Measurements from ENCODE around the gene ZCCHC14.

The ZCCHC14 gene

DNA sequence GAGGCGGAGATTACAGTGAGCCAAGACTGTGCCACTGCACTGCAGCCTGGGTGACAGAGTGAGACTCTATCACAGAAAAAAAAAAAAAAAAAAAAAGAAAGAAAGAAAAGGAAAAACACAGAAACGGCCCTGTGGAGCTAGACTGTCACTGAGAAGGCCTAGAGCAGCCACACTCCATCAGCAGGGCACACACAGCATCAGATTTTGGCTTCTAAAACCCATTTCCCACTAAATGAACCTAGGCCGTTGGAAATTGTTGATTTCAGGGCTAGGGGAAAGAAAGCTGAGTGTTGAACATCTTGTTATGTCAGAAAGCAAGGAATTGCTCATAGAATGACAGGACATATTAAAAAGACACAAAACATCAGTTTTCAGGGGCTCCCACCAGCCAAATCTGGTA, 48.9 kb downstream of the ZCCHC14 start:
- Mint-ChIP-seq H3K4me3 (no peak overlapping the region), H3K36me3 (peaks cover 29% of the 10 kb centered on the region), H3K9me3 (no peaks in the 10 kb centered on the region), H3K27ac (no peak overlapping the region), H3K27me3 (no peaks in the 10 kb centered on the region), H3K4me1 (no peaks in the 10 kb centered on the region)
- no peak for ATAC-seq

DNA sequence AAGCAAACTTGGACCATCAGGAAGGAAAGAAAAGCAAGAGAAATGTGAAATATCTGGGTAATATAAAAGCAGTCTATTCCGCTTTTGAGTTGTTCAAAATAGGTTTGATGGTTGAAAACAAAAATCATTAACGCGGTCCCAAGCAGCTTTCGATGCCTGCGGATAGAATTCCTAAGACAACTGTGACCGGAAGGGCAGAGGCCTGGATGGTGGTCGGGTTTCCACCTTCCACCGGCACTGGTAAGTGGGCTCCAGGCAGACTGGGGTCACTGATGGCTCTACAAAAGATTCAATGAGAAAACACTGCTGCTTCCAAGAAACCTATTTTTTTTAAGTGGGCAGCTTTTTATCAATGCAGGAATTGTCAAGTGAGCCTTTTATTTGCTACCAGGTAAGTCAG, 49.8 kb downstream of the ZCCHC14 start:
- Mint-ChIP-seq H3K4me3 (no peak overlapping the region), H3K27ac (no peak overlapping the region), H3K9me3 (no peaks in the 10 kb centered on the region), H3K27me3 (no peaks in the 10 kb centered on the region), H3K36me3 (peaks cover 23% of the 10 kb centered on the region), H3K4me1 (no peaks in the 10 kb centered on the region)
- ATAC-seq = no peak

DNA sequence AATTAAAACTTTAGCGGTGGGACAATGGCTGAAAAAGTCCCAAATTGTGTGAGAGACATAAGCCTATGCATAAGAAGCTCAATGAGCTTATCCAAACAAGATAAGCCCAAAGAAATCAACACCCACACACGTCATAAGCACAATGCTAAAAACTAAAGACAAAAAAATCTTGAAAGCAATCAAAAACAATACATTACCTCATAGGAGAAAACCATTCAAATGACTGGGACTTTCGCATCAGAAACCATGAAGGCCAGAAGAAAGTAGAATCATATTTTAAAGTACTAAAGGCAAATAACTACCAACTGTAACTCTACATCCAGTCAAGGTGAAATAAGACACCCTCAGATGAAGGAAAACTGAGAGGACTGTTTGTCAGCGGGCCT, 50.2 kb downstream of the ZCCHC14 start:
- Mint-ChIP-seq H3K9me3 (no peaks in the 10 kb centered on the region), H3K36me3 (peaks cover 23% of the 10 kb centered on the region), H3K27ac (no peak overlapping the region), H3K27me3 (no peaks in the 10 kb centered on the region), H3K4me1 (no peaks in the 10 kb centered on the region), H3K4me3 (no peak overlapping the region)
- no peak for ATAC-seq

DNA sequence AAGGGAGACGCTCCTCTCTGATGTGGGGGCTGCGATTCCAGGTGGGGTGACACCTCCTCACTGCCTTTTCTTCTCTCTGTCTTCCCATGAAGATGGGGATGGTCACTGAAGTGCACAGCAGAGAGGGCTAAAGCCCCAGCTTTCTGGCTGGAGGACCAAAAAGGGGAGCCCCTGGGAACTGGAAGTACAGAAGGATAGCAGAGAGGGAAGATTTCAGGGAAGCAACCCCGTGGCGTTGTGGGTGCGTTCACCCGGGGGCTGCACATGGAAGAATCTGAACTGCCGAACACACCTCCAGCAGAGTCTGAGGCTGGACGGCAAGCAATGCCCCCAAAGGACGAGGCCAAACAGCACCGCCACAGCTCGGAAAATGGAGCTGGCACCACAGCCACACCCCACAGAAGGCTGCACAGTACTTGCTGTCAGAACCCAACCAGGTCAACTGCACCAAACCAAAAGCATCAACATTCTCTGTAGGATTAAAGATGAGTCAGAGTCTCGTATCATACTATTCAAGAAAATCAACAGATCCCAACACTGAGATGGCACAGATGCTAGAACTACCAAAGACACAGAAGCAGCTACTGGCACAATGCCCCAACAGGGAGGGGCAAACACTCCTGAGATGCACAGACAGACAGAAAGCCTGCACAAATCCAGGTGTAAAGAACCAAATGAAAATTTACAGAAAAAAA, 50.8 kb downstream of the ZCCHC14 start:
- no peak for ATAC-seq
- no peak overlapping the region for H3K4me3 Mint-ChIP-seq
- H3K36me3 Mint-ChIP-seq = peaks cover 23% of the 10 kb centered on the region
- no peaks in the 10 kb centered on the region for H3K4me1 Mint-ChIP-seq
- no peaks in the 10 kb centered on the region for H3K27me3 Mint-ChIP-seq
- H3K27ac Mint-ChIP-seq = no peak overlapping the region
- no peaks in the 10 kb centered on the region for H3K9me3 Mint-ChIP-seq

DNA sequence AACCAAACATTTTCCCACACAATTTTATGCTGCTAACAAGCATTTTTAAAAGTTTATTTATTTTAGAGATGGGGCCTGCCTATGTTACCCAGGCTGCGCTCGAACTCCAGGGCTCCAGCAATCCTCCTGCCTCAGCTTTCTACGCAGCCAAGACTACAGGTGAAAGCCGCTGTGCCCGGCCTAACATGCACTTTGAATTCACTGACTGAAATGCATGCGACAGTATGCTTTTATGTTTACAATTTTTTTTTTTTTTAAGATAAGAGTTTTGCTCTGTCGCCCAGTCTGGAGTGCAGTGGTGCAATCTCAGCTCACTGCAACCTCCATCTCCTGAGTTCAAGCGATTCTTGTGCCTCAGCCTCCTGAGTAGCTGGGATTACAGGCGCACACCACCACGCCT, 52.9 kb downstream of the ZCCHC14 start:
- H3K27me3 Mint-ChIP-seq = no peaks in the 10 kb centered on the region
- H3K36me3 Mint-ChIP-seq = peaks cover 17% of the 10 kb centered on the region
- no peak overlapping the region for H3K4me3 Mint-ChIP-seq
- H3K9me3 Mint-ChIP-seq = no peaks in the 10 kb centered on the region
- no peak for ATAC-seq
- peaks cover 6% of the 10 kb centered on the region for H3K4me1 Mint-ChIP-seq
- no peak overlapping the region for H3K27ac Mint-ChIP-seq

DNA sequence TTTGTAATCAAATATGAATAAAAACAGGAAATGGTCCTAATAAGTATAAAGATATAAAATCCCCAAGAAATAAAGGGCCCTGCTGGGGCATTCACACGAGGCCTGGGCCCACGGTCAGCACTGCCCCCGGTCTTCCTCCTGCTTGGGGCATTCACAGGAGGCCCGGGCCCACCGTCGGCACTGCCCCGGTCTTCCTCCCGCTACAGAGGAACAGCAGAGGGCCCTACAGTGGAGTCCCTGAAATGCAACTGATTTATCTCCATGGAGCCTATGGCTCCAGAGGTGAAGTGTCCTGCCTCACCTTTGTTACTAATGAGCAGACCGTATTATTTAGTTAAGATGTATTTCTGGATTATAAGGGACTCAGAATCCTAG, 54.2 kb downstream of the ZCCHC14 start:
- no peak overlapping the region for H3K4me3 Mint-ChIP-seq
- H3K4me1 Mint-ChIP-seq = peaks cover 6% of the 10 kb centered on the region
- no peak for ATAC-seq
- peaks cover 12% of the 10 kb centered on the region for H3K36me3 Mint-ChIP-seq
- H3K27me3 Mint-ChIP-seq = no peaks in the 10 kb centered on the region
- H3K27ac Mint-ChIP-seq = no peak overlapping the region
- no peaks in the 10 kb centered on the region for H3K9me3 Mint-ChIP-seq

DNA sequence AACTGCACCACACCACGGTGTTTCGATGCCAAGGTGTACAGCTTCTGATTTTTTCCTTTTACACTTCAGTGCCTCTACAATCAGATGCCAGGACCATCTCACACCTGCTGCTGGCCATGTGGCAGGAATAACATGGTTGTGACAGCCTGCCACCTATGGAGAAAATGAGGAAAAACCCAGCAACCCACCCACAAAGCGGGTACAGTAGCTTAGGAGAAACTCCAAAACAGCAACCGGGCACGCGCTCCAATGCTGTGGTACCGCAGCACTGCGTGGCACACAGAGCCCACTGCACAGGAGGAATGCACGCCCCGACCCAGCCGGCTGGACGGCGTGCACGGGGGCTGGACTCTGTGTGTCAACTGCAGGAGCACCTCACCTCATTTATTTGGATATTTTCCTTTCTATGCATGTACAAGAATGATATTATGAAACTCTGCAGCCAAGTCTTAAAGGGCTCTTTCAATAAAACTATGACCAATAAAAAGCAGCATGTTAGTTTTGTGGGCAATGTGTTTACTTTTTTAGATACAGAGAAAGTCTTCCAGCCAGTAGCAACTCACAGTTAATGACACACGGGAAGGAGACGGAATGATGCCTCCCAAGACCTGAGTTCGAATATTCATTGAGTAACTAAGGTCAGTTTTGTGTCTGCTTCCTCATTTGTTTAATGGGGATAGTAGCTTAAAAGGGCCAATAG, 54.8 kb downstream of the ZCCHC14 start:
- Mint-ChIP-seq H3K27ac (no peak overlapping the region), H3K36me3 (peaks cover 12% of the 10 kb centered on the region), H3K27me3 (no peaks in the 10 kb centered on the region)

DNA sequence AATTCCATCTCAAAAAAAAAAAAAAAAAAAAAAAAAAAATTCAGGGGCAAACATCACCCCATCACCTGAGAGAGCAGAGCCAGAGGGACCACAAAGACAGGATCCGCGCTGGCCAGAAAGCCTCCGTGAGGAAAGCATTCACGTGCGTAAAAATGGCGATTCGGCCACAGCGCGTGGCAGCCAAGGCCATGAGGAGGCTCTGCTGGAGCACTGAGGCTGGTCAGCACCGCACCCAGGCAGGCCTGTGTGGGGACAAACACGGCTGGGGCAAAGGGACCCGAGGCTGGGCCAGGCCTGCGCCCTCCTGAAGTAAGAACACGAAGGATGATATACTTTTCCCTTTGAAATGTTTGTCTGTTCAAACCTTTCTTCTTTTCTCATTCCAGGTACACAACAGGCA, 55.5 kb downstream of the ZCCHC14 start:
- Mint-ChIP-seq H3K4me1 (peaks cover 6% of the 10 kb centered on the region), H3K4me3 (no peak overlapping the region), H3K27ac (no peak overlapping the region), H3K36me3 (peaks cover 6% of the 10 kb centered on the region), H3K9me3 (no peaks in the 10 kb centered on the region), H3K27me3 (no peaks in the 10 kb centered on the region)
- no peak for ATAC-seq

More for the DNA sequence above, 54.8 kb downstream of the ZCCHC14 start:
- no peak for ATAC-seq
- Mint-ChIP-seq H3K9me3 (no peaks in the 10 kb centered on the region), H3K4me1 (peaks cover 6% of the 10 kb centered on the region), H3K4me3 (no peak overlapping the region)

DNA sequence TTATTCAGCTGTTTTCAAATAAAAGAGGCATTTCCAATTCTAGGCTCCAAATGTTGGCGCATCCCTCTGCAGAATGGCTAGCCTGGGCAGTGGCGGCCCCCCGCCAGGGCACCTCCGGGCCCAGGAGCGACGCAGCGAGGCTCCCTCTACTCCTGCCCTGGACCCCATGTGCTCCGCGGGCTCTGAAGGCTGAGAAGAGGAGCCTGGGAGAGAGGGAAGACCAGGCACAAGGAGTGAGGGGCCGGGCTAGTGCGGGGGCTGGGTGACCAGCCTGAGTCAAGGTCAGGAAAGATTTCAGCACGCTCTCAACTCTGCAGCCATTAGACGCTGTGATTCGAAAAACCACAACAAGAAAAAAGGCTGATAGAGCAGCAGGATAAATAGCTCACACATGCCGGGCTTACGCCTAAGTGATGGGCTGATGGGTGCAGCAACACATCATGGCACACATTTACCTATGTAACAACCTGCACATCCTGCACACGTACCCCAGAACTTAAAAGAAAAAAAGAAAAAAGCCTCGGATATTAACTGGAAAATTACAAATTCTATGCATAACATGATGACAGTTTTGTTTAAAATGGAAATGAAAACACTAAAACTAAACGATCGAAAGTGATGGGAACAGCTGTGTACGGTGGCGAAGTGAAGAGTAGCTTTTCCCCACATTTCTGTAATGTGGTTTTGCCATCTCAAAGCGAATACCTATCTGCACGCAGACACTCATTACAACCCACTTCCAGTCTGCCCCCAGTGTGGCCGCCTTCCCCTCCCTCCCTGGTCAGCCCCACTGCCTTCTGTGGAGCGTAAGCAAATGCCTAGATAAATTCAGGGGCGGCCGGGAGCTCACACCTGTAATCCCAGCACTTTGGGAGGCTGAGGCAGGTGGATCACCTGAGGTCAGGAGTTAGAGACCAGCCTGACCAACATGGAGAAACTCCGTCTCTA, 56.3 kb downstream of the ZCCHC14 start:
- Mint-ChIP-seq H3K4me1 (peaks cover 6% of the 10 kb centered on the region), H3K4me3 (no peak overlapping the region), H3K9me3 (no peaks in the 10 kb centered on the region), H3K27me3 (no peaks in the 10 kb centered on the region), H3K27ac (no peak overlapping the region), H3K36me3 (peaks cover 2% of the 10 kb centered on the region)
- ATAC-seq = no peak

DNA sequence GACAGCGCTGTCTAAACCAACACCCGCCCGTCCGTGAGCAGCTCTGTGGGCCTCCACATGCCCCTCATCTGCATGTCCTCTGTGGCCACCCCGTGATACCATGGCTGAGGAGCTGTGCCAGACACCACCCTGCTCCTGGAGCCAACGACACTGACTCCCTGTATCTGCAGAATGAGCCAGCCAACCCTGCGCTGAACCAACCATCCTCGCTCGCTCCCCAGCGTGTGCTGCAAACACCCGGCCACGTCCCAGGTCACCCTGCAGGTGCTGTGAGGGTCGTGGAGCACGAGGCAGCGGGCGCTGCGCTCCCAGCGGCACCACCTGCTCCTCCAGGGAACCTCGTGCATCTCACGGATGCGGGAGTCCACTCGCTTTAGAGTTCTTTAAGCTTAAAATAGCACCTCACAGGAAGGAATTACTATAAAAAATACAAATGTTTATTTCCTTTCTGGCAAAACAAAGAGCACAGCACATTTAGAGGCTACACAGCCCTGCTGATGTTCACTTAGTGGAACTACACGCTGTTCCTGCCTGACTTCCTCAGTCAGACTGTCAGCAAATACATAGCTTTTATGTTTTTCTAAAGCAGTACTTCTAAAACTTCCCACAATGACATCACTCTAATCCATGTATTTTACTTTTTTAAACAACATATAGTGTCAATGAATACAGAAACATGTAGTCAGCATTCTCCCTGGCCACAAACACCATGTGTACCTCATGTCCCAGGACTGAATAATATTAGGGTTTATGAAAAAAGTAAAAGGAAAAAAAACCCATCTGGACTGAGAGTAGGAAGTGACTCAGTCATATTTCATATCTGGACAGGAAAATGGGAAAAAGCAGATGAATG, 57.2 kb downstream of the ZCCHC14 start:
- Mint-ChIP-seq H3K27me3 (no peaks in the 10 kb centered on the region), H3K27ac (no peak overlapping the region), H3K9me3 (no peaks in the 10 kb centered on the region), H3K4me1 (peaks cover 6% of the 10 kb centered on the region), H3K4me3 (no peak overlapping the region), H3K36me3 (no peaks in the 10 kb centered on the region)
- no peak for ATAC-seq

DNA sequence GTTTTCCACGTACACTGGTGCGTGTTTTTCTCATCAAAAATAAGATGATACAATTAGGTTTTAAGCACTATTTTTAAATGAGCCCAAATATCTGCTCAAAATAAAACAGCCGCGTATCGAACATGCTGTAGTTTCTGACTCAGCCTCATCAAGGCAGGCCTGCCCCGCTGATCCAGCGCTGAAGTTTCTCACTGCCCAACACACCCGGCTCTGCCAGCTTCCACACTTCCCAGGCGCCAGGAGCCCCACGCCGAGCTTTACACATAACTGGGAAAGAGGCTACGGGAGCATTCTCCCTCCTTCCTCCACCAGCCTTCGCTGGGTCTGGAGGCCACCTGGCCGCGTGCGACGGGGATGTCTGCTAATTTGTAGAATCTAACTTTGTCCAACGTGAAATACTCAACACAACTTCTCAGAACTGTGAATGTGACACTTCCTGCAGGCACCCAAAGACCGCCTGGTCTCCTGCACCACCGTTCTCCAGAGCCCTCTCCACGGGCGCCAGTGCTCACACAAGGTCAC, 58.6 kb downstream of the ZCCHC14 start:
- no peak for ATAC-seq
- H3K27me3 Mint-ChIP-seq = no peaks in the 10 kb centered on the region
- H3K9me3 Mint-ChIP-seq = no peaks in the 10 kb centered on the region
- H3K4me3 Mint-ChIP-seq = no peak overlapping the region
- no peaks in the 10 kb centered on the region for H3K36me3 Mint-ChIP-seq
- H3K4me1 Mint-ChIP-seq = peaks cover 6% of the 10 kb centered on the region
- no peak overlapping the region for H3K27ac Mint-ChIP-seq

DNA sequence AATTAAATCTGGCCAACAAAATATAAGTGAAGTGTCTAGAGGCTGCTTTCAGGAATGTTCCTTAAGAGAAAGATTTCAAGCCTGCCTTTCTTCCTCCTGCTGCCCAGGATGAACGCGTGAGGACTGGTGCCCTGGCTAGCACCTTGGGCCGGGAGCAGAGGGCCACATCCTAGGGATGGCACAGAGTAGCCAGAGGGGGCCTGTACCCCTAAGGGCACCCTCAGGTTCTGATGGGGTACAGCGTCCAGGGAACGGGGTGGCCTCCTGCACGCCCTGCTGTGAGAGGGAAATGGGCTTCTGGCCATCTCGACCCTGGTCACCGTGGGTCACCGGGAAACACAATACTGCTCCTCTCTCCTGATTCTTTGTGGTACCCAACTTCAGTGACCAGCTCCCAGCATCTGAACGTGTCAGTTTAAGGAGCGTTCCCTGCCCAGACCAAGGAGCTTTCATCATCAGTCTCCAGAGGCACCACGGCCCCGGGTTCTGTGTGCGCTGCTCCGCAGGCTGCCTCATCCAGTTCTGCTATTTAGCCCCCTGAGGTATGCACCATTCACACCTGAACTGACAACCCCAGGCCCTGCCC, 60.4 kb downstream of the ZCCHC14 start:
- H3K4me3 Mint-ChIP-seq = no peak overlapping the region
- H3K9me3 Mint-ChIP-seq = no peaks in the 10 kb centered on the region
- no peaks in the 10 kb centered on the region for H3K27me3 Mint-ChIP-seq
- no peak overlapping the region for H3K27ac Mint-ChIP-seq
- H3K36me3 Mint-ChIP-seq = no peaks in the 10 kb centered on the region
- ATAC-seq = no peak
- peaks cover 6% of the 10 kb centered on the region for H3K4me1 Mint-ChIP-seq

DNA sequence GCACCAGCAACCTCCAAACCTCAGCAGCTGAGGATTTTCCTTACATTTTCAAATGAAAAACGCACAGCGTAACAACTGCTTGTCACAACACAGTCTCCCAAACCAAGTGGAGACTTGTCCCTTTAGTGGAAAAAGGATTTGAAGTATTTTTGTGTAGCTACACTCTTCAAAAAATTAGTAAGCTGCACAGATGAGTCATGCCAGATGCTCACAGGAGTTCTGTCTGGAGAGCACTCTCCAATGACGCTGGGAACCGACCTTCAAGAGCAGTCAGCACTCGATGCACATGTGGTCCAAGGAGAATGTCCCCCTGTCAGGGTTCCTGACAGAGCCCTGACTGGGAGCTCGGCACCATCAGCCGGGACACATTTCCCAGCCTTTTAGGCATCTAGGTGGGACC, 60.9 kb downstream of the ZCCHC14 start:
- no peak for ATAC-seq
- H3K27me3 Mint-ChIP-seq = no peaks in the 10 kb centered on the region
- no peaks in the 10 kb centered on the region for H3K9me3 Mint-ChIP-seq
- H3K4me3 Mint-ChIP-seq = no peak overlapping the region
- H3K4me1 Mint-ChIP-seq = peaks cover 6% of the 10 kb centered on the region
- no peaks in the 10 kb centered on the region for H3K36me3 Mint-ChIP-seq
- no peak overlapping the region for H3K27ac Mint-ChIP-seq

DNA sequence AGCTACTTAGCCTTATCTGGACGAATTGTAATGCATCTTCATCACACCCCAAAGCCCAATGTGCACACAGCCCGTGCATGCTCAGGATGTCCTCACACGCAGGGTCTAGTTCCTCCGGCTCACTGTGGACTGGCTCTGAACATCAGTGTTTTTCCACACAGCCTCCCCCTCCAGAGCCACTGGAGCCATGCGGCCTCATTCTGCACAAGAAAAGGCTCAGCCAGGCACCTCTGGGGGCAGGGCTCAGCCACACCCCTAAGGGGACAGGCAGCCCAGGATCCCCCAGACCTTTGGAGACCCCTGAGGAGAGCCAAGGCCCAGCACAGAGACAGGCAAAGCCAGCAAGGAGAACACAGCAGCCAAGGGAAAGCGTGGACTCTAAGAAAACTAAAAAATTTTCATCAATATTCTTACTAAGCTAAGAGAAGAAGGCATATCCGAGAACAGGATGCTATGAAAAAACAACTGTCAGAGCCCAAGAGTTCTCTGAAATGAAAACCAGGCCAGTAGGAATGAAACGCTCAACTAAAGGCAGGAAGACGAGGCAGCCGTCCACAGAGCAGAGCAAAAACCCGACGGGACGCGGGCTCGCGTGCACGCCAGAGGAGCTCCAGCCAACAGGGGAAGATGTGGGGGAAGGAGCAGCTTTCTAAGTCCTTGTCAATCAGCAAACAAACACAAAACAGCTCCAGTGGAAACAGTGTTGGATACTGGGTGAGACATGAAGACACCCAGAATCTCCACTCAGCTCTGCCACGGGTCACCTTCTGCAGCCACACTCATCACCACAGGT, 66.2 kb downstream of the ZCCHC14 start:
- no peaks in the 10 kb centered on the region for H3K27me3 Mint-ChIP-seq
- H3K4me1 Mint-ChIP-seq = no peaks in the 10 kb centered on the region
- peaks cover 12% of the 10 kb centered on the region for H3K36me3 Mint-ChIP-seq
- no peak overlapping the region for H3K27ac Mint-ChIP-seq
- no peak overlapping the region for H3K4me3 Mint-ChIP-seq
- no peak for ATAC-seq
- no peaks in the 10 kb centered on the region for H3K9me3 Mint-ChIP-seq

Data from stimulated activated memory B cell treated with anti-CD40 and anti-IgM and Interleukin-4, amounts not matched to agents 10 μg/mL and 1 μg/mL and 100 μg/mL, for 72 hours (primary cell).